ENCODE measurements around the gene TGM2.

TGM2 gene

DNA sequence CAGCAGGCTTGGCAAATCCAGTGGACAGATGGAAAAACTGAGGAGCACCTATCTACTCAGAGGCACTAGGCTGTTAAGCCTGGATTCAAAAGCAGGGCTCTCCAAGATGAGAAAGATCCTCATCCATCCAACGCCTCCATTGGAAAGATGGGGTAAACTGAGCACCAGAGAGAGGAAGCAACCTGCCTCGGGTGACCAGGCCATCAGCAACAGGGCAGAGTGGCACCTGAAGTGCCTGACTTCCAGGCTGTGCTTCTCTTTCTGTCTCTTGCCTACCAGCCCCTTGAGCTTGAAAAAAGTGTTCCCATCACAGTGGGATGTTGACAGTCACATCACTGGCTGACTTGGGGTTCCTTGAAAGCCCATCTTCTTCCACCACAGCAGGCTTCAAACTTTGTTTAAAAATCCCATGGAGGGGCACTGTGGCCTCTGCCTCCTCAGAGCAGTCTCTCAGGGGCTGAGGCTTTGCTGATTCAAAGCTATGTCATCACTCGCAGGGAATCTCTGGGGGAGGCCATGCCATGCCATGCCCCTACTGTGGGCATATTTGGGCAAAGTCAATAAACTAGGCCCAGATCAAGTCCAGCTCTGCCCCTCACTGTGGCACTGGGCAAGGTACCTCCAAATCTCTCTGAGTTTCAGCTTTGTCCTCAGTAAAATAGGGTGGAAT is 44.8 kb upstream of the TGM2 start:
- Histone ChIP-seq H3K79me2 (ENCODE audit: low read length) (no peaks in the 10 kb centered on the region), H3K4me1 (ENCODE audit: low read length) (no peaks in the 10 kb centered on the region), H2AFZ (ENCODE audit: low read length) (no peak overlapping the region), H3K9me2 (replicated peaks; ENCODE audit: insufficient read depth, low read length) (no peaks in the 10 kb centered on the region), H3K27ac (ENCODE audit: low read length) (no peak overlapping the region), H3K9ac (ENCODE audit: low read length) (no peak overlapping the region), H3K36me3 (replicated peaks; ENCODE audit: insufficient read depth, low read length) (no peaks in the 10 kb centered on the region), H3K27me3 (replicated peaks; ENCODE audit: insufficient read depth, low read length) (no peaks in the 10 kb centered on the region), H3F3A (ENCODE audit: insufficient read depth, low read length) (no peaks in the 10 kb centered on the region), H3K4me3 (ENCODE audit: low read length) (no peak overlapping the region), H3K9me3 (replicated peaks; ENCODE audit: insufficient read depth, low read length) (no peaks in the 10 kb centered on the region), H4K20me1 (ENCODE audit: insufficient read depth, low read length) (no peaks in the 10 kb centered on the region), H3K4me2 (ENCODE audit: low read depth, low read length) (no peak overlapping the region)
- TF ChIP-seq, protein P1, sequence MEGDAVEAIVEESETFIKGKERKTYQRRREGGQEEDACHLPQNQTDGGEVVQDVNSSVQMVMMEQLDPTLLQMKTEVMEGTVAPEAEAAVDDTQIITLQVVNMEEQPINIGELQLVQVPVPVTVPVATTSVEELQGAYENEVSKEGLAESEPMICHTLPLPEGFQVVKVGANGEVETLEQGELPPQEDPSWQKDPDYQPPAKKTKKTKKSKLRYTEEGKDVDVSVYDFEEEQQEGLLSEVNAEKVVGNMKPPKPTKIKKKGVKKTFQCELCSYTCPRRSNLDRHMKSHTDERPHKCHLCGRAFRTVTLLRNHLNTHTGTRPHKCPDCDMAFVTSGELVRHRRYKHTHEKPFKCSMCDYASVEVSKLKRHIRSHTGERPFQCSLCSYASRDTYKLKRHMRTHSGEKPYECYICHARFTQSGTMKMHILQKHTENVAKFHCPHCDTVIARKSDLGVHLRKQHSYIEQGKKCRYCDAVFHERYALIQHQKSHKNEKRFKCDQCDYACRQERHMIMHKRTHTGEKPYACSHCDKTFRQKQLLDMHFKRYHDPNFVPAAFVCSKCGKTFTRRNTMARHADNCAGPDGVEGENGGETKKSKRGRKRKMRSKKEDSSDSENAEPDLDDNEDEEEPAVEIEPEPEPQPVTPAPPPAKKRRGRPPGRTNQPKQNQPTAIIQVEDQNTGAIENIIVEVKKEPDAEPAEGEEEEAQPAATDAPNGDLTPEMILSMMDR (IDR thresholded peaks at IDR 0.05; ENCODE audit: low read length) = no peak
- TF ChIP-seq EZH2 (optimal IDR thresholded peaks at IDR 0.05; ENCODE audit: low read depth, low read length) = no peak
- no peak for TF ChIP-seq EZH2phosphoT487 (IDR thresholded peaks at IDR 0.05; ENCODE audit: low read length)
- no peak for DNase-seq

DNA sequence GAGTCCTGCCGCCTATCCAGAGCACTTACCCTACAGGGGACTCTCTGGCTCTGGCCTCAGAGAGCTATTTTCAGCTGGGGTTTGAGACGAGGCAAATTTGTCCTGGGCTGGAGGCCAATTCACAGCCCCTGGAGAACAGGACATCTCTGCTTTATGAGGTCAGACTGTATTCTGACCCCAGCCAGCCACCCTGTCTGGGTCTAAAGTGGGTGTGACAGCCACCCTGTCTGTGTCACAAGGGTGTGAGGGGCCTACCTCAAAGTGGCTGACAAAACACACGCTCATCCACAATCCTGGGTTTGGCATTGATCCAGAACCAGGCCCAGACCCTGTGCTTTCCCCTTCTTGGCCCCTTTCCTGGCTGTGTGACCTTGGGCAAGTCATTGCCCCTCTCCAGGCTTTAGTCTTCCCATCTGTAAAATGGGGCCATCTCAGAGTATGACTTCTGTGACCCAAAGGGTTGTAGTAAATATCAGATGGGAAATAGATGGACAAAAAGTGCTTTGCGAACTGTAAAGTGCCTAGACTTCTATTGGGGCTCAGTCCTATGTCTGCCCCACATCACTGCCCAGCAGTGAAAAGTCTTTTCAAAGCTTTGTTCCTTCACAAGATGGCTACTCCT is 44.1 kb upstream of the TGM2 start:
- no peaks in the 10 kb centered on the region for H3K9me3 ChIP-seq (replicated peaks; ENCODE audit: insufficient read depth, low read length)
- no peak overlapping the region for H3K27ac ChIP-seq (ENCODE audit: low read length)
- H4K20me1 ChIP-seq (ENCODE audit: insufficient read depth, low read length) = no peaks in the 10 kb centered on the region
- H3K4me3 ChIP-seq (ENCODE audit: low read length) = no peak overlapping the region
- no peak for TF ChIP-seq EZH2phosphoT487 (IDR thresholded peaks at IDR 0.05; ENCODE audit: low read length)
- TF ChIP-seq, protein P1 (IDR thresholded peaks at IDR 0.05; ENCODE audit: low read length) = no peak
- TF ChIP-seq EZH2 (optimal IDR thresholded peaks at IDR 0.05; ENCODE audit: low read depth, low read length) = no peak
- H2AFZ ChIP-seq (ENCODE audit: low read length) = no peak overlapping the region
- H3K36me3 ChIP-seq (replicated peaks; ENCODE audit: insufficient read depth, low read length) = no peaks in the 10 kb centered on the region
- no peaks in the 10 kb centered on the region for H3K27me3 ChIP-seq (replicated peaks; ENCODE audit: insufficient read depth, low read length)
- no peak for DNase-seq
- no peaks in the 10 kb centered on the region for H3K79me2 ChIP-seq (ENCODE audit: low read length)
- H3K9ac ChIP-seq (ENCODE audit: low read length) = no peak overlapping the region
- no peaks in the 10 kb centered on the region for H3K9me2 ChIP-seq (replicated peaks; ENCODE audit: insufficient read depth, low read length)
- no peaks in the 10 kb centered on the region for H3F3A ChIP-seq (ENCODE audit: insufficient read depth, low read length)
- no peaks in the 10 kb centered on the region for H3K4me1 ChIP-seq (ENCODE audit: low read length)
- H3K4me2 ChIP-seq (ENCODE audit: low read depth, low read length) = no peak overlapping the region

DNA sequence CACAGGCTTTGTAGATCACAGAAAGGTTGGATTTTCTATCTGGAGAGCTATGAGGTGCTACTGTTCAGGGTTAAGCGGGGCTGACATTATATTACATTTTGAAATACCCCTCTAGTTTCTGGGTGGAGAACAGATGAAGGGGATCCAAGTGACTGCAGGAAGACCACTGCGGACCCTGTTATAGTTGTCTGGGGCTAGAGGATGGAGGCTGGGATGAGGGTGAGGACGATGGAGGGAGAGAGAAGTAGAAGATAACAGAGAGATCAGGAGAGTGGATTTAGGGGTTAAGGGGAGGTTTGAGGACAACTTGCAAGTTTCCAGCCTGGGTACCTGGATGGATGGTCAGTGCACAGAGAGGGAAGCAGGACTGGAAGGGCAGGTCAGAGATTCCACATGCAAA is 43.5 kb upstream of the TGM2 start:
- Histone ChIP-seq H3K79me2 (ENCODE audit: low read length) (no peaks in the 10 kb centered on the region), H3F3A (ENCODE audit: insufficient read depth, low read length) (no peaks in the 10 kb centered on the region), H3K27ac (ENCODE audit: low read length) (no peak overlapping the region), H3K4me2 (ENCODE audit: low read depth, low read length) (no peak overlapping the region), H4K20me1 (ENCODE audit: insufficient read depth, low read length) (no peaks in the 10 kb centered on the region), H3K9ac (ENCODE audit: low read length) (no peak overlapping the region), H3K36me3 (replicated peaks; ENCODE audit: insufficient read depth, low read length) (no peaks in the 10 kb centered on the region), H3K9me3 (replicated peaks; ENCODE audit: insufficient read depth, low read length) (no peaks in the 10 kb centered on the region), H3K27me3 (replicated peaks; ENCODE audit: insufficient read depth, low read length) (no peaks in the 10 kb centered on the region), H3K4me3 (ENCODE audit: low read length) (no peak overlapping the region), H3K9me2 (replicated peaks; ENCODE audit: insufficient read depth, low read length) (no peaks in the 10 kb centered on the region), H3K4me1 (ENCODE audit: low read length) (no peaks in the 10 kb centered on the region), H2AFZ (ENCODE audit: low read length) (no peak overlapping the region)
- no peak for DNase-seq
- TF ChIP-seq EZH2phosphoT487 (IDR thresholded peaks at IDR 0.05; ENCODE audit: low read length) (no peak), EZH2 (optimal IDR thresholded peaks at IDR 0.05; ENCODE audit: low read depth, low read length) (no peak)
- TF ChIP-seq, protein P1 (IDR thresholded peaks at IDR 0.05; ENCODE audit: low read length) = no peak
